GM19193 (cell line): ENCODE data around the gene LRRC73.

Source experiments
- POLR2A ChIP-seq: IDR thresholded peaks from 4 replicates; pipeline ENCODE4 v1.6.1; 2011; ENCODE audit not compliant: insufficient read depth, insufficient read length; ENCODE audit errors: extremely low read depth

Gene LRRC73

DNA sequence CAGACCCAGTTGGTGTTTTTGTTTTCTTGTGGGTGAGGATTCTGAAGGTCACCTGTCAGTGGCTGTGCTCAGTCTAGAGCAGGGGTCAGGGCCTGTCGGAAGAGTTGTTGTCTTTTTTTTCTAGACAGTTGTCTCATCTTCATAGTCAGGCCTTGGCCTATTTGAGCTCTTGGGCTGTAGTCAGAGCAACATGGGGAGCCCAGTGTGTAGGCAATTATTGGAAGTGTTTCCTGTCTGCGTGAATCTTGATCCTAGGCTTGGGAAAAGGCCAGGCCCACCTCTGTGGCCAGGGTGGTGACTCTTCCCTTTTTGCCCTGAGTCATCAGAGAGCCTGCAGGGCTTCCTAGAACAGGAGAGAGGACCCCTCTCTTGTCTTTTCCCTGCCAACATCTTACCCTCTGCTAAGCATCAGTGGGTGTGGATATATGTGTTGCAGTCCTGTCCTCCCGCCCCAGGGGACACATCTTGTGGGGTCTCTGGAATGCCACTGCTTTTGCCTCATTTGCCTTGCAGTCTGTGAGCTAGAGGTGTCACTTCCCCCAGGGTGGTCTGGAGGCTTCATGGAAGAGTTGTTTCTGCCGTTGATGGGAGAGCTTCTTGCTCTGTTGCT, 21.4 kb downstream of the LRRC73 start:
- no peak for TF ChIP-seq POLR2A

DNA sequence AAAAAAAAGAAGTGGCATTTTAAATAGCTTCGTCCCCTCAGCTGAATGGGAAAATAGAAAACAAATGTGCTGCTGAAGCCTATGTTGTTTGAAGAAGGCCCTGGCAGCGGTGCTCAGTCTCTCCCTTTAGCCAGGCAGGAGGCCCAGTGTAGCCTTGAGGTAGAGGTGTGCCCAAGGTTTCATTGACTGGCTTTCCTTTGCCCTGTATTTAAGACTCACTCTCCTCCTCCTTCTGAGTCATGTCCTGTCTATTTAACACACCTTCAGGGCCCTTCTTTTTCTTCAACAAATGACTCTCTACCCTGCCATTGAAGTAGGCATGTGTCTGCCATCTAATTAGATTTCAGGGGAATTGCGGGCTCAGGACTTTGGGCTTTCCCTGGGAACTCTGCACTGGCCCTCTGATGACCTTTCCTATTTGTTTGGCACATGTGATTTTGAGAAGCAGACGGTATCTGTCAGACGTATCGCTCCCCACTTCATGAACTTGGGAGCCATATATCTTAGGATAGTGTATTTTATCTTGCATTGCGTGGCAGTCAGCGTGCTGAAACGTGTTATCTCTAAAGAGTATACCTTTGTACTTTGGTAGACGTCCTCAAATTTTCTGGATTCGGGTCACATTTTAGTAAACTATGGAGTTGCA, 28.4 kb downstream of the LRRC73 start:
- TF ChIP-seq POLR2A: no peak

DNA sequence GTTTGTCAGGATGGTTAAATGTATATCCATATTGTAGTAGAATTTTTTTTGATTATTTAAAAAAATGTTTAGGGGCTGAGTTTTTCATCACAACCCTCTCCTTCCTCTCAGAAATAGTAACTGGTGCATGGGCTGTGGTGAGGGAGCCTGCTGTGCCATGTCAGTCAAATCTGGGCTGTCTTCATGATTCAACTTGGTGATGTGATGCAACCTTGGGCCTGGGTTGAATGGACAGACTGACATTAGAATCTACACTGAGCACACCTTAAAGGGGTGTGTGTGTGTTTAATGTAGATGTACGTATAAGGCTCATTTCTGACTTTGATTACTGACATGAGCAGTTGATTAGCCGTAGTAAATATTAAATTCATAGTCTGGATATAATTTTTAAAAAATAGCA, 29.1 kb downstream of the LRRC73 start:
- no peak for TF ChIP-seq POLR2A

DNA sequence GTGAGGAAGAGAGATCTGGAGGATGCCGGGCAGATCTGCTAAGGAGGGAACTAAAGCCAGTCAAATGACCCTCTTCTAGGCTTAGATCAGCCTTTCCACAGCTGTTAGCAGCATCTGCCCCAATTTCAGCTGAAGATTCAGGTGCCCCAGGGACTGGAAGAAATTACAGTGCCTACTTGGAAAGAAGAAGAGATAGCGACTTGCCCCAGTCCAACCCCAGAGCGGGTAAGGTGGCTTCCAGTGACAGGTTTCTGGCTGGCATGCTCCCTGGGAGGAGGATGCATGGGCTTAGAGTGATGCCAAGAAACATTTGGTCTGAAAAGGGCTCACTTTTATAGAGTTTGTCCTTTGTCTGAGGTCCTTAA, 32.2 kb downstream of the LRRC73 start:
- TF ChIP-seq POLR2A: no peak

DNA sequence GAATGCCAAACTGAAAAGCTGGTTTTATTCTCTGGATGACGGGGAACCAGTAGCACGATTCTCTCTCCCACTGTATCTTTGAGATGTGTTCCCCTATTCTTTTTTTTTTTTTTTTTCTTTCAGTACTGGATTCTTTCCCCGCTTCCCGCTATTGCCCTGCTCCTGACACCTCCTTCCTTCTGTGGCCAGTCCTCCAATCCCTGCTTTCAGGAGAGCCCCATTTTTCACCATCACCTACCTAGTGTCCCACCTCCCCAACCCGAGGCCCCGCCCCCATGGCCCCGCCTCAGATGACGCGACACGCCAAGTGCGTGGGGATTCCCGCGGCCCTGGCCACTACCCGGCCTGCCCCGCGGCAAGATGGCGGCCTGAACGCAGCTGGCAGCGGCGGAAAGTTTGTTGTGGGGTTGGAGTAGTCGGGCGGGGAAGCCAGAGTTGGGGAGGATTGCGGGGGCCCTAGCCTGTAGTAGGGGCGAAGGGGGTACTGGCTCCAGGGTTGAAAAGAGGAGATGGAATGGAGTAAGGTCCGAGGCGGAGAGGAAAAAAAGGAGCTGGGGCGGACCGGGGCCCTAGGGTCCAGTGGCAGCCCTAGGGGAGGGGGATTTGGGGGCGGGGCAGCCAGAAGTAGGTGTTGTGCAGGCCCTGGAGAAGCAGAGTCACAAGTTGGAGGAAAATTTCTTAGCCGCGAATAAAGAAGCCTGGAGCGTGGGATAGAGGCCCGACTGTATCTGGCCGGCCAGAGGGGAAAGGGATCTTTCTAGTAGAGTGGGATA, 32.7 kb downstream of the LRRC73 start, which contains the start of gene TJAP1:
Gene TJAP1 (plus strand): TSS at position 336 of the 773 bp plus-strand sequence. CDS start 21,432 bp downstream, outside the sequence.
- peak; percentile 91 for TF ChIP-seq POLR2A

DNA sequence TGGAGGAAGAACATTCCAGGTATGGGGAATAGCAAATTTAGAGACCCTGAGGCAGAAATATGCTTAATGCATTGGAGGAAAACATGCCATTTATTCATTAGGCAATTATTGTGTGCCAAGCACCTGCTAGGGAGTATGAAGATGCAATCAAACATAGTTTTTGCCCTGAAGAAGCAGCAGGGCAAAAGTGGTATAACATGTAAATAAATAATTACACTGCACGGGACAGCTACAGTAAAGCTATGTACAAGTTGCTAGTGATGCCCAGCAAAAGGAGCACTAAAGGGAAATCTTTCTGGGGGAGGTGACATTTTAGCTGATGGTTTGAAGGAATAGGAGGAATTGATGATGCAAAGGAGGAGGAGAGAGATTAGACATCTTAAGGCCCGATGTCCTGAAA, 33.4 kb downstream of the LRRC73 start:
- TF ChIP-seq POLR2A: no peak

DNA sequence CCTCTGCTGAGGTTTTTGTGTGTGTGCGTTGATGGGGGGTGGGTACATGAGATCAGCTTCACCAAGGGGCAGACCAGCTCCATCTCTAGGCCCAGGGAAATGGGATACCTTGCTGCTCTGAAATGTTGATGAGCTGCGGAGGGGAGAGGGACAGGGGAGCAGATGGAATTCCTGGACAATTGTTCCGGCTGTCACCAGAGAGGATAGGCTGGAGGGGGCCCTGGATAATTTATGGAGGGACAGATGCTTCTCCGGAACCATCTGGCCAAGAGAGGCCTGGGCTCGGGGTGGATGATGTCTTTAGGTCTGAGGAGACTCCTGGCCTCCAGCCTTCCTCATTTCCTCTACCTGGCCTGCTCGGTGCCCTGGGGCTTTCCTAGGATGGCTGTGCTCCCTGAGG, 34.6 kb downstream of the LRRC73 start:
- no peak for TF ChIP-seq POLR2A

DNA sequence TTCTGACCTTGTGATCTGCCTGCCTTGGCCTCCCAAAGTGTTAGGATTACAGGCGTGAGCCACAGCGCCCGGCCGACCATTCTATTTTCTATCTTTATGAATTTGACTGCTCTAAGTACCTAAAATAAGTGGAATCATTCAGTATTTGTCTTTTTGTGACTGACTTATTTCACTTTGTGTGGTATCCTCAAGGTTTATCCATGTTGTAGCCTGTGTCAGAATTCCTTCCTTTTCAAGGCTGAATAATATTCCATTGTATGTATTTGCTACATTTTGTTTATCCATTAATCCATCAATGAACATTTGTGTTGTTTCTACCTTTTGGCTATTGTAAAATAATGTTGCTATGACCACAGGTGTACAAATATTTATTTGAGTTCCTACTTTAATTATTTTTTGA, 37.6 kb downstream of the LRRC73 start:
- TF ChIP-seq POLR2A: no peak

DNA sequence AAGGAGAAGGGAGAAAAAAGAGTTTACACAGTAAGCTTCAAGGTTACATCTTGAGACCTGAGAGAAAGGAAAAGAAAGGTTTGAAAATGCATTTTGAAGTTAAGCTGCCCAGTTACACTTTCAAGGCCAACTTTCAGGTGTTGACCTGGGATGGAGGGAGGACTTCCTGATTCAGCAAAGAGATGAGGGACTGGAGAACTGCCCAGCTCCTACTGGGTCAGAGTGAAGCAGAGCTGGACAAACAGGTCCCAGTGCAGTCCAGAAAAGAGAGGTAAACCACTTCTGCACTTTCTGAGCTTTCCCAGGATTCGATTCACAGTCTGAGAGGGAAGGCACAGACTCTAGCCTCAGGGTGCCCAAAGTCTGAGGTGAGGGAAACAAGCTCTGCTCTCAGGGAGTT, 38.7 kb downstream of the LRRC73 start:
- TF ChIP-seq POLR2A: no peak

DNA sequence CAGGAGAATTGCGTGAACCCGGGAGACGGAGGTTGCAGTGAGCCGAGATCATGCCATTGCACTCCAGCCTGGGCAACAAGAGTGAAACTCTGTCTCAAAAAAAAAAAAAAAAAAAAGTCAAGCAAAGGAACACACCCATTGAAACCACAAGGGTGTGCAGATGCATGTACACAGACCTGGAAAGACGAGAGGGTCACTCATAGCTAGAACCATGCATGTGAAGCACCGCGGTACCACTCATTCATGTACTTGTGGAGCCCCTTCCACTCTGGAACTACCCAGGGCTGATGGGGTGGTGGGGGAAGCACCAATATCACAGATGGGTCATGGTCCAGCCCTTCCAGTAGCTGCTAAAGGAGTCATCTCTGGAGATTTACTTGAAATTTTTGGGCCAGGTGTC, 40.2 kb downstream of the LRRC73 start:
- no peak for TF ChIP-seq POLR2A

DNA sequence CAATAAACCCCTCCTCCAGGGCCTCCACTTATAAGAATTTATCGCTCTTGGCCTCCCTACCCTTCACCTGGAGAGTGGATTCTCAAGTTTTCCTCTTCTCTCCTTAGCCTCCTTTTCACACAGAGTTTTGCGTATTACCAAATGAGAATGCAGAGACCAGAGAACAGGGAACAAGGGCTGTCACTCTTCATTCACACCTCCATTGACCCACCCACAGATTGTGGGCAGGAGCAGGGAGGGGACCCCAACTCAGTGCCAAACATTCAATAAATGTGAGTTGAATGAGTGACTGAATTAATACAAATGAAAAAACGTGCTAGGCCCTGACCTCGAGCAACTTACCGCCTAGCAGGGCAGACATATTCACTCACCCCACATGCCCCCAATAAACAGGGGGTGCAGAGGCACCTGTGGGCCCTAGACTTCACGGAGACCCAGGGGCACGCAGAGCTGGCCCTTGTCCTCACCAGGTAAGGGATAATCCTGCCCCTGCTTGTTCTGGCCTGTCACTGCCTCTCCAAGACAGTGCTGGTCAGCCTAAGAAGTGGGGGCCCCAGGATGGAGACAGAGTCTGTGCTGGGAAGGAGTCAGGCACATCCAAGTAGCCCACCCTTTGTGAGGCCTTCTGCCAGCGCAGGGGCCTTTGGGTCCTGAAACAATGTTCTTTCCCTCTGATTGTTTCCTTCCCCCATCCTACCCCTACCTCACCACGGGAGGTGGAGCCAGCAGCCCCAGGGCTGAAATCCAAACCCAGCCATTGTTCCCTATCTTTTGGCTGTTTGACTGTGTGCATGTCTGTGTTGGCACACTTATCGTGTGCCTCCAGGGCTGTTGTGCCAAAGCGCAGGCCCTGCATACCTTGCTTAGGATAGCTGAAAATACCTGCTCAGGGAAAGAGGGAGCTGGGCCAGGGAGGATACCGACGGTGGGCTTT, 41.1 kb downstream of the LRRC73 start:
- no peak for TF ChIP-seq POLR2A

DNA sequence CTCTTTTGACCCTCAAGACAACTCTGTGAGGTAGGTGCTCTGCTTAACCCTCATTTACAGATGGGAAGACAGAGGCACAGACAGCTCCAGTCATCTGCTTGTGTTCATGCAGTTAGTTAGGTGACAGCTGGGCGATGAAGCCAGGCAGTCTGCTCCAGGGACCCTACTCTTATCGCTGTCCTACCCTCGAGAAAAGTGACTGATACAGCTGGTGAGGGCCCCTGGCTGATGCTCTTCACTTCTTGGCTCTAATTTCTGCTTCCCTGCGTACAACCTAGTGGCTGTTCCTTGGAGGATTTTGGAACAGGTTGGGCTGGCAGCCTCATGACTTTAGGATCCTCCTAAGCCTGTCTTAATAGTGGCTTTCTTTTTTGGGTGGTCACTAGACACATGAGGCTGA, 41.9 kb downstream of the LRRC73 start:
- TF ChIP-seq POLR2A: no peak

DNA sequence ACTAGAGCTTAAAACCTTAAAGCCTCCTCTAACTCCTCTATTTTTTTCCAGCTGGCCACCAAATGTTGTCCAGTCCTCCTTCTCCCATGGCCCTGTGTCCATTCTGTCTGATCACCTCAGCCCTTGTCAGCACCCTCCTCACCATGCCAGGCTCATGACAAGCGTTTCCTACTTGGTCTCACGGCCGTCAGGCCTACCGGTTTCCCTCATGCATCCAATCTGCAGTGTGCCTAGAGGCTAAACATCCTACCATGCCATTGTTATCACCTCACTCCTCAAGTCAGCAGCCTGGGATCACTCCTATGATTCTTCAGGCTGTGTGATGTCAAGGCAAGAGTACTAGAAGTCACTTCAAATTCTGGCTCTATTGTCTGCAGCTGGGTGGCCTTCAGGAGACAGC, 42.4 kb downstream of the LRRC73 start:
- TF ChIP-seq POLR2A: no peak

DNA sequence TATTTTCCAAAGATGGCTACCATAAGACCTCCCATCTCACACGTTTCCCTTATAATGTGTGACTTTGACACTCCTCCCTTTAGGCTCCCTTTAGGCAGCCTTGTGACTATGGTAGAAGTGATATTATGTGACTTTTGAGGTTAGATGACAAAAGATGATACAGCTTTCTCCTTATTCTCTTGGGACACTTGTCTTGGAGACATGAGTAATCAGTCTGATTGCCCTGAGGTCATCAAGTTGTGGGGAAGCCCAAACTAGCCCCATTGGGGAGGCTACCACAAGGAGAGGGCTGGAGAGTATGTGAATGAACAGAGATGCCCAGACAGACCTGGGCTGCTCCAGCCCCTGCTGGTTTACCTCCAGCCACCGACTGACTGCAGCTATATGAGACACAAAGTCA, 44.2 kb downstream of the LRRC73 start:
- TF ChIP-seq POLR2A: no peak

DNA sequence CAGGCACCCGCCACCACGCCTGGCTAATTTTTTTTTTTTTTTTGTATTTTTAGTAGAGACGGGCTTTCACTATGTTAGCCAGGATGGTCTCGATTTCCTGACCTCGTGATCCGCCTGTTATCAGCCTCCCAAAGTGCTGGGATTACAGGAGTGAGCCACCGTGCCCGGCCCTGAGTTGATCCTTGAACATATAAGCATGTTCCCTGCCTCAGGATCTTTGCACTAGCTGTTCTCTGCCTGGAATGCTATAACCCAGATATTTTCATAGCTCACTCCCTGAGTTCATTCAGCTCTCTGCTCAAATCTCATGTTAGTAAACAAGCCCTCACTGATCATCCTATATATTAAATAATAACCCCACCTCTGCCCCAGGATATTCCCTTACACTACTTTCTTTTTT, 45.8 kb downstream of the LRRC73 start:
- TF ChIP-seq POLR2A: no peak
